ENCODE measurements around the gene MSTO1.
"Not testable (repeated sequence)": the region's sequence is repeated elsewhere in the genome, so short reads cannot be mapped to it uniquely, and the experiment has no call there.

The MSTO1 gene

DNA sequence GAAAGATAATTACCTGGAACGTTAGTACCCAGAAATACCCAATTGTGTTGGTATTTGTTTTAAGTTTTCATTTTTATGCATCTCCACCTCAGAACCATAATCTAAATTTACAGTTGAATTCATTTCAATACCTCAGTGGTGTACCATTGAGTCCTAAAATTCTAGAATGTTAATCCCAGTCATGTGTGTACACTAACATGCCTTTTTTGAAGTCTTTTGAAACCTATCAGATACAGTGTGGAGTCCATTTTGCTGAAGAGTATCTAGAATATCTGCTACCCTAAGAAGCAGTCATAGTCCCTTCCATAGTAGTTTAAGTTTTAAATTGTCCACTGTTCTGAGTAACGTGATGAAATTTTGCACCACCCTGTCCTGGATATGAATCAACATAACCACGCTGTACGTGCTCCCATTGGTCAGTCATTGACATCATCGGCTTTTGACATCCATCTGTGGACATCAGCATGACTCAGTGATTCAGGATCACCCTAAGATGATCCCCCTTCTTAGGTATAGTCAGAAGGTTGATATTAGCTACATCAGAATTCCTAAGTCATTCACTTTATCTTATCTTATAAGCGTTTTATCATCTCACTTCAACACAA is 39.9 kb upstream of the MSTO1 start:
- Histone ChIP-seq H3F3A (ENCODE audit: insufficient read depth, low read length) (no peaks in the 10 kb centered on the region), H3K4me2 (ENCODE audit: low read depth, low read length) (no peak overlapping the region), H2AFZ (ENCODE audit: low read length) (no peak overlapping the region), H3K9ac (ENCODE audit: low read length) (no peak overlapping the region), H3K79me2 (ENCODE audit: low read length) (peaks cover 59% of the 10 kb centered on the region), H3K27me3 (replicated peaks; ENCODE audit: insufficient read depth, low read length) (no peaks in the 10 kb centered on the region), H3K36me3 (replicated peaks; ENCODE audit: insufficient read depth, low read length) (0 out of 2 replicates have a peak, but pooled peaks cover 5% of the 10 kb centered on the region), H3K27ac (ENCODE audit: low read length) (no peak overlapping the region), H3K4me3 (ENCODE audit: low read length) (no peak overlapping the region), H3K4me1 (ENCODE audit: low read length) (no peaks in the 10 kb centered on the region), H3K9me3 (replicated peaks; ENCODE audit: insufficient read depth, low read length) (no peaks in the 10 kb centered on the region), H3K9me2 (replicated peaks; ENCODE audit: insufficient read depth, low read length) (no peaks in the 10 kb centered on the region), H4K20me1 (ENCODE audit: insufficient read depth, low read length) (no peaks in the 10 kb centered on the region)
- no peak for DNase-seq
- TF ChIP-seq EZH2 (optimal IDR thresholded peaks at IDR 0.05; ENCODE audit: low read depth, low read length): no peak
- TF ChIP-seq, protein P1, sequence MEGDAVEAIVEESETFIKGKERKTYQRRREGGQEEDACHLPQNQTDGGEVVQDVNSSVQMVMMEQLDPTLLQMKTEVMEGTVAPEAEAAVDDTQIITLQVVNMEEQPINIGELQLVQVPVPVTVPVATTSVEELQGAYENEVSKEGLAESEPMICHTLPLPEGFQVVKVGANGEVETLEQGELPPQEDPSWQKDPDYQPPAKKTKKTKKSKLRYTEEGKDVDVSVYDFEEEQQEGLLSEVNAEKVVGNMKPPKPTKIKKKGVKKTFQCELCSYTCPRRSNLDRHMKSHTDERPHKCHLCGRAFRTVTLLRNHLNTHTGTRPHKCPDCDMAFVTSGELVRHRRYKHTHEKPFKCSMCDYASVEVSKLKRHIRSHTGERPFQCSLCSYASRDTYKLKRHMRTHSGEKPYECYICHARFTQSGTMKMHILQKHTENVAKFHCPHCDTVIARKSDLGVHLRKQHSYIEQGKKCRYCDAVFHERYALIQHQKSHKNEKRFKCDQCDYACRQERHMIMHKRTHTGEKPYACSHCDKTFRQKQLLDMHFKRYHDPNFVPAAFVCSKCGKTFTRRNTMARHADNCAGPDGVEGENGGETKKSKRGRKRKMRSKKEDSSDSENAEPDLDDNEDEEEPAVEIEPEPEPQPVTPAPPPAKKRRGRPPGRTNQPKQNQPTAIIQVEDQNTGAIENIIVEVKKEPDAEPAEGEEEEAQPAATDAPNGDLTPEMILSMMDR (IDR thresholded peaks at IDR 0.05; ENCODE audit: low read length): no peak
- TF ChIP-seq EZH2phosphoT487 (IDR thresholded peaks at IDR 0.05; ENCODE audit: low read length): no peak

DNA sequence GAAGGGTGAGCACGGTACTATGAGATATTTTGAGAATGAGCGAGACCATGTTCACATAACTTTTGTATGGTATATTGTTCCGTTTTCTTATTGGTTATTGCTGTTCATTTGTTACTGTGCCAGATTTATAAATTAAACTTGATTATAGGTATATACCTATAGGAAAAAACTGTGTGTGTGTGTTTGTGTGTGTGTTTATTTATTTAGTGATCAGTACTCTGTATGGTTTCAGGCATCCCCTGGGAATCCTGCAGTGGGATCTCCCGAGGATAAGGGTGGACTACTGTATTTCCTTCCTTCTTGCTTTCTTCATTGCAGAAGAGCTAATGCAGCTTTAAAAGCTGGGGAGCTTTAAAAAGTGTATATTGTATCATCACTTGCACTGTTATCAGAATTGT is 39.4 kb upstream of the MSTO1 start:
- H3K4me2 ChIP-seq (ENCODE audit: low read depth, low read length): no peak overlapping the region
- H3K9me3 ChIP-seq (replicated peaks; ENCODE audit: insufficient read depth, low read length): no peaks in the 10 kb centered on the region

DNA sequence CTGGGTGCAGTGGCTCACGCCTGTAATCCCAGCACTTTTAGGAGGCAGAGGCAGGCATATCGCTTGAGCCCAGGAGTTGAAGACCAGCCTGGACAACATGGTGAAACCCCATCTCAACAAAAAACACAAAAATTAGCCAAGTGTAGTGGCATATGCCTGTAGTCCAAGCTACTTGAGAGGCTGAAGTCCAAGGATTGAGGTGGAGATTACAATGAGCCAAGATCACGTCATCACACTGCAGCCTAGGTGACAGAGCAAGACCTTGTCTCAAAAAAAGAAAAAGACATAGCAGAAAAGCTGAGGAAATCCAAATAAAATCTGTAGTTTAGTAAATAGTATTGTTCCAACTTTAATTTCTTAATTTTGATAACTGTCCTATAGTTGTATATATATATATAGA is 35.9 kb upstream of the MSTO1 start:
- Histone ChIP-seq H3K79me2 (ENCODE audit: low read length) (peaks cover 25% of the 10 kb centered on the region), H3K36me3 (replicated peaks; ENCODE audit: insufficient read depth, low read length) (no peaks in the 10 kb centered on the region), H3K9ac (ENCODE audit: low read length) (no peak overlapping the region), H3F3A (ENCODE audit: insufficient read depth, low read length) (no peaks in the 10 kb centered on the region), H2AFZ (ENCODE audit: low read length) (no peak overlapping the region), H3K27ac (ENCODE audit: low read length) (no peak overlapping the region), H3K4me1 (ENCODE audit: low read length) (no peaks in the 10 kb centered on the region), H3K9me3 (replicated peaks; ENCODE audit: insufficient read depth, low read length) (no peaks in the 10 kb centered on the region), H3K4me2 (ENCODE audit: low read depth, low read length) (no peak overlapping the region), H3K4me3 (ENCODE audit: low read length) (no peak overlapping the region), H3K27me3 (replicated peaks; ENCODE audit: insufficient read depth, low read length) (no peaks in the 10 kb centered on the region), H4K20me1 (ENCODE audit: insufficient read depth, low read length) (no peaks in the 10 kb centered on the region), H3K9me2 (replicated peaks; ENCODE audit: insufficient read depth, low read length) (no peaks in the 10 kb centered on the region)
- no peak for DNase-seq
- TF ChIP-seq EZH2phosphoT487 (IDR thresholded peaks at IDR 0.05; ENCODE audit: low read length) (no peak), EZH2 (optimal IDR thresholded peaks at IDR 0.05; ENCODE audit: low read depth, low read length) (no peak)
- TF ChIP-seq, protein P1 (IDR thresholded peaks at IDR 0.05; ENCODE audit: low read length): no peak

More for the DNA sequence above, 39.4 kb upstream of the MSTO1 start:
- Histone ChIP-seq H3K4me3 (ENCODE audit: low read length) (no peak overlapping the region), H3K27me3 (replicated peaks; ENCODE audit: insufficient read depth, low read length) (no peaks in the 10 kb centered on the region), H3K27ac (ENCODE audit: low read length) (no peak overlapping the region), H3F3A (ENCODE audit: insufficient read depth, low read length) (no peaks in the 10 kb centered on the region), H3K9ac (ENCODE audit: low read length) (no peak overlapping the region), H3K36me3 (replicated peaks; ENCODE audit: insufficient read depth, low read length) (0 out of 2 replicates have a peak, but pooled peaks cover 5% of the 10 kb centered on the region), H4K20me1 (ENCODE audit: insufficient read depth, low read length) (no peaks in the 10 kb centered on the region), H2AFZ (ENCODE audit: low read length) (no peak overlapping the region), H3K79me2 (ENCODE audit: low read length) (peaks cover 54% of the 10 kb centered on the region), H3K9me2 (replicated peaks; ENCODE audit: insufficient read depth, low read length) (no peaks in the 10 kb centered on the region), H3K4me1 (ENCODE audit: low read length) (no peaks in the 10 kb centered on the region)
- DNase-seq: no peak
- TF ChIP-seq, protein P1 (IDR thresholded peaks at IDR 0.05; ENCODE audit: low read length): no peak
- no peak for TF ChIP-seq EZH2phosphoT487 (IDR thresholded peaks at IDR 0.05; ENCODE audit: low read length)
- no peak for TF ChIP-seq EZH2 (optimal IDR thresholded peaks at IDR 0.05; ENCODE audit: low read depth, low read length)

GRCh38 chr1:155575608-155576007 is 34.4 kb upstream of the MSTO1 start:
- H3F3A ChIP-seq (ENCODE audit: insufficient read depth, low read length); DNase-seq; H3K4me3 ChIP-seq (ENCODE audit: low read length); H3K9ac ChIP-seq (ENCODE audit: low read length); H3K9me2 ChIP-seq (replicated peaks; ENCODE audit: insufficient read depth, low read length); H3K27me3 ChIP-seq (replicated peaks; ENCODE audit: insufficient read depth, low read length); H4K20me1 ChIP-seq (ENCODE audit: insufficient read depth, low read length); H3K27ac ChIP-seq (ENCODE audit: low read length); H3K9me3 ChIP-seq (replicated peaks; ENCODE audit: insufficient read depth, low read length); H3K4me1 ChIP-seq (ENCODE audit: low read length); H3K4me2 ChIP-seq (ENCODE audit: low read depth, low read length); H3K36me3 ChIP-seq (replicated peaks; ENCODE audit: insufficient read depth, low read length); H2AFZ ChIP-seq (ENCODE audit: low read length): not testable (repeated sequence)
- peaks cover 12% of the 10 kb centered on the region for H3K79me2 ChIP-seq (ENCODE audit: low read length)

DNA sequence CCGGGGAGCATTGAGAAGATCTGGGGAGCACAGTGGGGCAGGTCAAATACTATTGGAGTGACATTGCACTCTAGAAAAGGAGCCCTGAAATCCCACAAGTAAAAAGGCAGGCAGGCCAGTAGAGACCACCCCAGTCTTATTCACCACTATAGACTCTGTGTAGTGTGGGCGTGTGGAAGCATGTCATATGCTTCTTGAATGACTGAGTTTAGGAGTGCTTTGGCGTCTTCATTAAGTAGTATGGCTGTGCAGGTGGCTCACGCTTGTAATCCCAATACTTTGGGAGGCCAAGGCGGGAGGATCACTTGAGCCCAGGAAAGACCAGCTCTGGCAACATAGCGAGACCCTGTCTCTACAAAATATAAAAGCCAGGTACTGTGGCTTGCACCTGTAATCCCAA is 26.2 kb upstream of the MSTO1 start:
- not testable (repeated sequence) for H3K36me3 ChIP-seq (replicated peaks; ENCODE audit: insufficient read depth, low read length); H3K4me1 ChIP-seq (ENCODE audit: low read length); H2AFZ ChIP-seq (ENCODE audit: low read length); H3F3A ChIP-seq (ENCODE audit: insufficient read depth, low read length); H4K20me1 ChIP-seq (ENCODE audit: insufficient read depth, low read length); H3K27me3 ChIP-seq (replicated peaks; ENCODE audit: insufficient read depth, low read length); H3K4me2 ChIP-seq (ENCODE audit: low read depth, low read length); H3K9ac ChIP-seq (ENCODE audit: low read length); H3K4me3 ChIP-seq (ENCODE audit: low read length); H3K9me3 ChIP-seq (replicated peaks; ENCODE audit: insufficient read depth, low read length); H3K9me2 ChIP-seq (replicated peaks; ENCODE audit: insufficient read depth, low read length); H3K27ac ChIP-seq (ENCODE audit: low read length); DNase-seq; H3K79me2 ChIP-seq (ENCODE audit: low read length)
